Testis (tissue), 2 donors: ENCODE measurements around the gene RAP1GAP2.

Experiments
- CTCF ChIP-seq, 3 experiments: fragments of 450-650 bp in 2 of 3; fragments of 200-600 bp in 1 of 3; sonication (generic) in 1 of 3; IDR thresholded peaks; one replicate each; pipeline ENCODE4 v1.5.1; 2016 to 2019; ENCODE audit warnings: antibody characterized with exemption in 3 of 3, mild to moderate bottlenecking in 2 of 3, moderate library complexity in 1 of 3
- POLR2A ChIP-seq: fragments of 450-650 bp; IDR thresholded peaks from one replicate; pipeline ENCODE4 v1.6.1; 2017; ENCODE audit warnings: antibody characterized with exemption, mild to moderate bottlenecking, moderate library complexity

GRCh38 chr17:3036800-3037199 lies 240.6 kb downstream of the RAP1GAP2 start:
- TF ChIP-seq CTCF (IDR thresholded peaks at IDR 0.05) (no peak), POLR2A (no peak)
